ENCODE data around the gene ATIC.
A peak's percentile ranks its signal among the peaks of the same experiment; 100 is the strongest.
"Not testable (repeated sequence)": the region's sequence is repeated elsewhere in the genome, so short reads cannot be mapped to it uniquely, and the experiment has no call there.

The ATIC gene

GRCh38 chr2:215311625-215312396, at the start of gene ATIC:
Gene ATIC (plus strand): TSS chr2:215312059. CDS start chr2:215312143, 84 bp downstream.
- peak; percentile 98 for DNase-seq

GRCh38 chr2:215262303-215262702, 49.6 kb upstream of the ATIC start:
- DNase-seq: no peak

GRCh38 chr2:215262741-215263362, 49.0 kb upstream of the ATIC start:
- no peak for DNase-seq

- DNase-seq: no peak
Measured at GRCh38 chr2:215264374-215264773, 47.5 kb upstream of the ATIC start.

GRCh38 chr2:215269397-215270117, 42.3 kb upstream of the ATIC start:
- peak; percentile 76 for DNase-seq

- DNase-seq: no peak
Measured at GRCh38 chr2:215270118-215270451, 41.8 kb upstream of the ATIC start.

GRCh38 chr2:215271446-215271845, 40.4 kb upstream of the ATIC start:
- peak; percentile 73 for DNase-seq

GRCh38 chr2:215272918-215273317, 38.9 kb upstream of the ATIC start:
- no peak for DNase-seq

GRCh38 chr2:215274829-215275228, 37.0 kb upstream of the ATIC start:
- DNase-seq: no peak

- DNase-seq: no peak
Measured at GRCh38 chr2:215275824-215276223, 36.0 kb upstream of the ATIC start.

- DNase-seq: no peak
Measured at GRCh38 chr2:215277944-215278343, 33.9 kb upstream of the ATIC start.

- no peak for DNase-seq
Measured at GRCh38 chr2:215280326-215280725, 31.5 kb upstream of the ATIC start.

- no peak for DNase-seq
Measured at GRCh38 chr2:215283221-215283620, 28.6 kb upstream of the ATIC start.

- DNase-seq: no peak
Measured at GRCh38 chr2:215286309-215286708, 25.6 kb upstream of the ATIC start.

- DNase-seq: no peak
Measured at GRCh38 chr2:215288112-215288815, 23.6 kb upstream of the ATIC start.

GRCh38 chr2:215290980-215291599, 20.8 kb upstream of the ATIC start:
- no peak for DNase-seq

GRCh38 chr2:215293879-215294278, 18.0 kb upstream of the ATIC start:
- DNase-seq: no peak

- no peak for DNase-seq
Measured at GRCh38 chr2:215299337-215299859, 12.5 kb upstream of the ATIC start.

- no peak for DNase-seq
Measured at GRCh38 chr2:215301994-215302393, 9.9 kb upstream of the ATIC start.

GRCh38 chr2:215311259-215311624, 617 bp upstream of the ATIC start:
- not testable (repeated sequence) for DNase-seq

- DNase-seq: no peak
Measured at GRCh38 chr2:215313255-215313613, 1.4 kb downstream of the ATIC start.

- DNase-seq: peak; percentile 52
Measured at GRCh38 chr2:215314896-215315295, 3.0 kb downstream of the ATIC start.

GRCh38 chr2:215315301-215315700, 3.4 kb downstream of the ATIC start:
- DNase-seq: no peak

All from islet precursor cell (in vitro differentiated cells).